ENCODE data around the gene TRAPPC11. TPM values are rescaled to one million over a fixed set of nuclear protein-coding genes. Genes with fewer than 3 reads are reported as not detected.

TRAPPC11 gene
- total and polyA plus RNA-seq, 2 of the 13 experiments (the other 11 are each of a cell fraction or from before 2014, with no cell fraction given) = 18.0 to 23.2 TPM

- TF ChIP-seq, protein P1, sequence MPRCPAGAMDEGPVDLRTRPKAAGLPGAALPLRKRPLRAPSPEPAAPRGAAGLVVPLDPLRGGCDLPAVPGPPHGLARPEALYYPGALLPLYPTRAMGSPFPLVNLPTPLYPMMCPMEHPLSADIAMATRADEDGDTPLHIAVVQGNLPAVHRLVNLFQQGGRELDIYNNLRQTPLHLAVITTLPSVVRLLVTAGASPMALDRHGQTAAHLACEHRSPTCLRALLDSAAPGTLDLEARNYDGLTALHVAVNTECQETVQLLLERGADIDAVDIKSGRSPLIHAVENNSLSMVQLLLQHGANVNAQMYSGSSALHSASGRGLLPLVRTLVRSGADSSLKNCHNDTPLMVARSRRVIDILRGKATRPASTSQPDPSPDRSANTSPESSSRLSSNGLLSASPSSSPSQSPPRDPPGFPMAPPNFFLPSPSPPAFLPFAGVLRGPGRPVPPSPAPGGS (CRISPR knock-in tag; IDR thresholded peaks at IDR 0.05) = peak; percentile 54; the same call in 1 of the 2 replicates
- TF ChIP-seq ZNF563 (CRISPR knock-in tag; IDR thresholded peaks at IDR 0.05) = no peak
- peak; percentile 34; the same call in 1 of the 2 replicates for TF ChIP-seq YEATS4 (CRISPR knock-in tag; IDR thresholded peaks at IDR 0.05; ENCODE audit: borderline replicate concordance)
- TF ChIP-seq, protein P2, sequence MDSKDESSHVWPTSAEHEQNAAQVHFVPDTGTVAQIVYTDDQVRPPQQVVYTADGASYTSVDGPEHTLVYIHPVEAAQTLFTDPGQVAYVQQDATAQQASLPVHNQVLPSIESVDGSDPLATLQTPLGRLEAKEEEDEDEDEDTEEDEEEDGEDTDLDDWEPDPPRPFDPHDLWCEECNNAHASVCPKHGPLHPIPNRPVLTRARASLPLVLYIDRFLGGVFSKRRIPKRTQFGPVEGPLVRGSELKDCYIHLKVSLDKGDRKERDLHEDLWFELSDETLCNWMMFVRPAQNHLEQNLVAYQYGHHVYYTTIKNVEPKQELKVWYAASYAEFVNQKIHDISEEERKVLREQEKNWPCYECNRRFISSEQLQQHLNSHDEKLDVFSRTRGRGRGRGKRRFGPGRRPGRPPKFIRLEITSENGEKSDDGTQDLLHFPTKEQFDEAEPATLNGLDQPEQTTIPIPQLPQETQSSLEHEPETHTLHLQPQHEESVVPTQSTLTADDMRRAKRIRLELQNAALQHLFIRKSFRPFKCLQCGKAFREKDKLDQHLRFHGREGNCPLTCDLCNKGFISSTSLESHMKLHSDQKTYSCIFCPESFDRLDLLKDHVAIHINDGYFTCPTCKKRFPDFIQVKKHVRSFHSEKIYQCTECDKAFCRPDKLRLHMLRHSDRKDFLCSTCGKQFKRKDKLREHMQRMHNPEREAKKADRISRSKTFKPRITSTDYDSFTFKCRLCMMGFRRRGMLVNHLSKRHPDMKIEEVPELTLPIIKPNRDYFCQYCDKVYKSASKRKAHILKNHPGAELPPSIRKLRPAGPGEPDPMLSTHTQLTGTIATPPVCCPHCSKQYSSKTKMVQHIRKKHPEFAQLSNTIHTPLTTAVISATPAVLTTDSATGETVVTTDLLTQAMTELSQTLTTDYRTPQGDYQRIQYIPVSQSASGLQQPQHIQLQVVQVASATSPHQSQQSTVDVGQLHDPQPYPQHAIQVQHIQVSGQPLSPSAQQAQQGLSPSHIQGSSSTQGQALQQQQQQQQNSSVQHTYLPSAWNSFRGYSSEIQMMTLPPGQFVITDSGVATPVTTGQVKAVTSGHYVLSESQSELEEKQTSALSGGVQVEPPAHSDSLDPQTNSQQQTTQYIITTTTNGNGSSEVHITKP (CRISPR knock-in tag; IDR thresholded peaks at IDR 0.05; ENCODE audit: low read depth) = peak; percentile 53; the same call in 1 of the 2 replicates
- TF ChIP-seq ETS1 (CRISPR knock-in tag; IDR thresholded peaks at IDR 0.05) = no peak
- TF ChIP-seq ZKSCAN5 (CRISPR knock-in tag; IDR thresholded peaks at IDR 0.05) = no peak
- TF ChIP-seq, protein P3, sequence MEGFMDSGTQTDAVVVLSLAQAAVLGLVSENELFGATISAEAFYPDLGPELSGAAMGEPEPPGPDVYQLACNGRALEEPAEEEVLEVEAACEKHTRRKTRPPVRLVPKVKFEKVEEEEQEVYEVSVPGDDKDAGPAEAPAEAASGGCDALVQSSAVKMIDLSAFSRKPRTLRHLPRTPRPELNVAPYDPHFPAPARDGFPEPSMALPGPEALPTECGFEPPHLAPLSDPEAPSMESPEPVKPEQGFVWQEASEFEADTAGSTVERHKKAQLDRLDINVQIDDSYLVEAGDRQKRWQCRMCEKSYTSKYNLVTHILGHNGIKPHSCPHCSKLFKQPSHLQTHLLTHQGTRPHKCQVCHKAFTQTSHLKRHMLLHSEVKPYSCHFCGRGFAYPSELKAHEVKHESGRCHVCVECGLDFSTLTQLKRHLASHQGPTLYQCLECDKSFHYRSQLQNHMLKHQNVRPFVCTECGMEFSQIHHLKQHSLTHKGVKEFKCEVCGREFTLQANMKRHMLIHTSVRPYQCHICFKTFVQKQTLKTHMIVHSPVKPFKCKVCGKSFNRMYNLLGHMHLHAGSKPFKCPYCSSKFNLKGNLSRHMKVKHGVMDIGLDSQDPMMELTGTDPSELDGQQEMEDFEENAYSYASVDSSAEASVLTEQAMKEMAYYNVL (CRISPR knock-in tag; IDR thresholded peaks at IDR 0.05; ENCODE audit: borderline replicate concordance) = no peak; the same call in 1 of the 2 replicates
- TF ChIP-seq ZNF616 (CRISPR knock-in tag; IDR thresholded peaks at IDR 0.05; ENCODE audit: low read depth) = no peak
- peak; percentile 54; the same call in 1 of the 2 replicates for TF ChIP-seq DMAP1 (CRISPR knock-in tag; IDR thresholded peaks at IDR 0.05)
- no peak for TF ChIP-seq MAZ (IDR thresholded peaks at IDR 0.05; ENCODE audit: borderline replicate concordance, low read depth, low read length)
- peak; percentile 87 for TF ChIP-seq MAZ (CRISPR knock-in tag; IDR thresholded peaks at IDR 0.05; ENCODE audit: low read depth)
- TF ChIP-seq NR2C2 (CRISPR knock-in tag; IDR thresholded peaks at IDR 0.05; ENCODE audit: borderline replicate concordance) = peak; percentile 98
- TF ChIP-seq, protein P4, sequence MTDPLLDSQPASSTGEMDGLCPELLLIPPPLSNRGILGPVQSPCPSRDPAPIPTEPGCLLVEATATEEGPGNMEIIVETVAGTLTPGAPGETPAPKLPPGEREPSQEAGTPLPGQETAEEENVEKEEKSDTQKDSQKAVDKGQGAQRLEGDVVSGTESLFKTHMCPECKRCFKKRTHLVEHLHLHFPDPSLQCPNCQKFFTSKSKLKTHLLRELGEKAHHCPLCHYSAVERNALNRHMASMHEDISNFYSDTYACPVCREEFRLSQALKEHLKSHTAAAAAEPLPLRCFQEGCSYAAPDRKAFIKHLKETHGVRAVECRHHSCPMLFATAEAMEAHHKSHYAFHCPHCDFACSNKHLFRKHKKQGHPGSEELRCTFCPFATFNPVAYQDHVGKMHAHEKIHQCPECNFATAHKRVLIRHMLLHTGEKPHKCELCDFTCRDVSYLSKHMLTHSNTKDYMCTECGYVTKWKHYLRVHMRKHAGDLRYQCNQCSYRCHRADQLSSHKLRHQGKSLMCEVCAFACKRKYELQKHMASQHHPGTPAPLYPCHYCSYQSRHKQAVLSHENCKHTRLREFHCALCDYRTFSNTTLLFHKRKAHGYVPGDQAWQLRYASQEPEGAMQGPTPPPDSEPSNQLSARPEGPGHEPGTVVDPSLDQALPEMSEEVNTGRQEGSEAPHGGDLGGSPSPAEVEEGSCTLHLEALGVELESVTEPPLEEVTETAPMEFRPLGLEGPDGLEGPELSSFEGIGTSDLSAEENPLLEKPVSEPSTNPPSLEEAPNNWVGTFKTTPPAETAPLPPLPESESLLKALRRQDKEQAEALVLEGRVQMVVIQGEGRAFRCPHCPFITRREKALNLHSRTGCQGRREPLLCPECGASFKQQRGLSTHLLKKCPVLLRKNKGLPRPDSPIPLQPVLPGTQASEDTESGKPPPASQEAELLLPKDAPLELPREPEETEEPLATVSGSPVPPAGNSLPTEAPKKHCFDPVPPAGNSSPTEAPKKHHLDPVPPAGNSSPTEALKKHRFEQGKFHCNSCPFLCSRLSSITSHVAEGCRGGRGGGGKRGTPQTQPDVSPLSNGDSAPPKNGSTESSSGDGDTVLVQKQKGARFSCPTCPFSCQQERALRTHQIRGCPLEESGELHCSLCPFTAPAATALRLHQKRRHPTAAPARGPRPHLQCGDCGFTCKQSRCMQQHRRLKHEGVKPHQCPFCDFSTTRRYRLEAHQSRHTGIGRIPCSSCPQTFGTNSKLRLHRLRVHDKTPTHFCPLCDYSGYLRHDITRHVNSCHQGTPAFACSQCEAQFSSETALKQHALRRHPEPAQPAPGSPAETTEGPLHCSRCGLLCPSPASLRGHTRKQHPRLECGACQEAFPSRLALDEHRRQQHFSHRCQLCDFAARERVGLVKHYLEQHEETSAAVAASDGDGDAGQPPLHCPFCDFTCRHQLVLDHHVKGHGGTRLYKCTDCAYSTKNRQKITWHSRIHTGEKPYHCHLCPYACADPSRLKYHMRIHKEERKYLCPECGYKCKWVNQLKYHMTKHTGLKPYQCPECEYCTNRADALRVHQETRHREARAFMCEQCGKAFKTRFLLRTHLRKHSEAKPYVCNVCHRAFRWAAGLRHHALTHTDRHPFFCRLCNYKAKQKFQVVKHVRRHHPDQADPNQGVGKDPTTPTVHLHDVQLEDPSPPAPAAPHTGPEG (CRISPR knock-in tag; IDR thresholded peaks at IDR 0.05) = 0 out of 2 replicates have a peak, but pooled peaks have one; percentile 36
These were observed at the start of gene TRAPPC11, which contains the start of gene RWDD4 (continued) for GRCh38 chr4:183659029-183659871.
